ENCODE data around the gene HNRNPF.

GRCh38 chr10:43386549-43386948, 22.4 kb downstream of the HNRNPF start:
- TF ChIP-seq EP300 (IDR thresholded peaks at IDR 0.05; ENCODE audit: borderline replicate concordance in 1 of 2, low read depth in 2 of 2, low read length in 2 of 2) = no peak
- no peak for TF ChIP-seq CTCF (IDR thresholded peaks at IDR 0.05; ENCODE audit: control extremely low read depth in 1 of 3, insufficient read depth in 1 of 3, low read depth in 1 of 3, low read length in 3 of 3)

All from H1 (cell line).